SH-SY5Y (cell line): Measurements from ENCODE around the gene PRMT7.
A peak's percentile ranks its signal among the peaks of the same experiment; 100 is the strongest.

Experiments
- GATA2 ChIP-seq: IDR thresholded peaks from 2 replicates; pipeline ENCODE4 v1.6.1; 2011; ENCODE audit warnings: mild to moderate bottlenecking, low read depth, low read length
- GATA3 ChIP-seq: IDR thresholded peaks from 2 replicates; pipeline ENCODE4 v1.6.1; 2011; ENCODE audit warnings: low read depth, mild to moderate bottlenecking, low read length, moderate library complexity

Gene PRMT7

DNA sequence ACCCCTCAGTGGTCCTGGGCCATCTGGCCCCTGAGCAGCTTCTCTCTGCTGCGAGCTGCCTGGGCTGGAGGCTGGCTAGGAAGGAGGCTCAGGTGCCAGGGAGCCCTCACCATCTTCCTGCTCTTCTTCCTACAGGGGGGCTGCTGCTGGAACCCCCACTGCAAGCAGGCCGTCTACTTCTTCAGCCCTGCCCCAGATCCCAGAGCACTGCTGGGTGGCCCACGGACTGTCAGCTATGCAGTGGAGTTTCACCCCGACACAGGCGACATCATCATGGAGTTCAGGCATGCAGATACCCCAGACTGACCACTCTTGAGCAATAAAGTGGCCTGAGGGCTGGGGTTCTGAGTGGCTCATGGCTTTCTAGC is 46.1 kb downstream of the PRMT7 start:
- TF ChIP-seq GATA2 (no peak), GATA3 (no peak)

DNA sequence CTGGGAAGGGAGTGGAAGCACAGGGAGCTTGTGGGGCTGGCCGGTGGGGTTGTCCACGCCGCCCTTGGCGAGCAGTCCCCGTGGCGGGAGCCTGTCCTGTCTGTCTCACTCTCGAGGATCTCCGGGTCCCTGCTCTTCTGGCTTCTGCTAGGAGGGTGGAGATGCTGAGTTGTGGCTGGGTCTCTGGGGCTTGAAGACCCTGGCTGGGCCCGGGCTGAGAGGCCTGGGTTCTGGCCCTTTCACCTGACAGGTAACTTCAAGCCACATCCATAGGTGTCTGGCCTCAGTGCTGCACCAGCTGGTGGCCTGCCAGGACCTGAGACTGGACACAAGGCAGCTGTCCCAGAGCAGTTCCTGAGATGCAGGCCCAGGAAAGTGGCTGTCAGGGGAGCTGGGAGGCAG is 46.7 kb downstream of the PRMT7 start:
- TF ChIP-seq GATA3 (no peak), GATA2 (no peak)

DNA sequence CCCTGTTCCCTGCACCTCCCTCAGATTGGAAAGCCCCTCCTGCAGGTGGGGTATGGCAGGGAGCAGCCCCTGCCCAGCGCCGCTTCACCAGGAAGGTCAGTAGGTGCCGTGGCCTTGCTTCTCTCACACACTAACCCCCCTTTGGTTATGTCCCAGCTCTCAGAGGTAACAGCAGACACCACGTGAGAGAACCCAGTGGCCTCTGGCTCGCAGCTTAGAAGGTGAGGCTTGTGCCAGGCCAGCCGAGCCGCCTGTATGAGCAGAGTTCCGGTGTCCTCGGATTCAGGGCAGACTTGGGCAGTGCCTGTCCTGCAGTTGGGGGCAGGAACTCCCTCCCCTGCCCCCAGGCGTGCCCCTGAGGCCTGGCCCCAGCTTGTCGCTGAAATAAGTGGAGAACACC is 47.1 kb downstream of the PRMT7 start:
- no peak for TF ChIP-seq GATA2
- TF ChIP-seq GATA3 = no peak

DNA sequence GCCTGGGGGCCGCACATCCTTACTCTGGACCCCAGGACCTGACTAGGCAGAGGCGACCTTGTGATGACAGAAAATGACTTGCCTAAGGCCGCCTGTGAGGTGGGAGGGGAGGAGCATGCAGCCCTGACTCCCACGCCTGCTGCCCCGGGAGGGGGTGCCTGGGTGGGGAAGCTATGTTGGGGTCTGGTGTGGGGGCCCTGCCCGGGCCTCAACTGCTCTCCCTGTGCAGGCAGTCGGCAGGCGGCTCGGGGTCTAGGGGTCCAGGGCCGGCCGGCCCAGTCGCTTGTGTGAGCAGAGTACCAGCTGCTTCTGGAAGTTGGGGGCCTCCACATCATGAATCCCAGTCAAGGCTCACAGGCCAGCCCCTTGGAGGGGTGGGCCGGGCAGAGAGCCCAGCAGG is 48.1 kb downstream of the PRMT7 start:
- TF ChIP-seq GATA2 = no peak

DNA sequence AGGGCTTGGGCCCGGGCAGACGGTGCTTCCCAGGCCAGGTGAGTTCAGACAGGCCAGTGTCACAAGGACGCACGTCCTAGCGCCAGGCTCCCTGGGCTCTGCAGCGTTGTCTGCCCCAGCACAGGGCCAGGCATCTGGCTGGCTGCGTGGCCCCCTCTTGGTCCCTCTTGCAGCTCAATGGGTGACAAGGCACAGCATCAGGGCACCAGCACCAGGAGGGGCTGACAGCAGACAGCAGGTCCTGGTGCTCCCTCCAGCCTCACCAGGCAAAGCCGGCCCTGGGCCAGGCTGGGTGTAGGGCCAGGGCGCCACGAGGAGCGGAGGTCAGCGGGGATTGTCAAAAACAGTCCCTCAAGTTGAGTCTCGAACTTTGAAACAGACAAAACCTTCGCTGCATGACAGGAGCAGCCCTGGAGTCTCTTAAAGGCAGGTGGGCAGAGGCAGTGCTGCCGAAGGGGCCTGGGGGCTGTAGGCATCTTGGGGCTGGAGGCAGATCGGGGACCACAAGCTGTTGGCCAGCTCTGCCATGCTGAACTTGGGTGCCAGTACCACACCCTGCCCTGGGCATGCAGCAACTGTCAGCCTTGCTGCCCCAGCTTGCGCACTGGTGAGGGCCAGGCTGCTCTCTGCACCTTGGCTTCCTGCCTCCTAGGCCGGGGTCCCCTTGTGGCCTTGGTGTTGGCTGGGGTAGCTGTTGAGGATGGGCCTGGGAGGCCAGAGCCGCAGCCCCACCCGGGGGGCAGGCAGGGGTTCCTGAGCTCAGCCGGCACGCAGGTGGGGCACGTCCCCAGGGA is 48.8 kb downstream of the PRMT7 start:
- TF ChIP-seq GATA2 = no peak

DNA sequence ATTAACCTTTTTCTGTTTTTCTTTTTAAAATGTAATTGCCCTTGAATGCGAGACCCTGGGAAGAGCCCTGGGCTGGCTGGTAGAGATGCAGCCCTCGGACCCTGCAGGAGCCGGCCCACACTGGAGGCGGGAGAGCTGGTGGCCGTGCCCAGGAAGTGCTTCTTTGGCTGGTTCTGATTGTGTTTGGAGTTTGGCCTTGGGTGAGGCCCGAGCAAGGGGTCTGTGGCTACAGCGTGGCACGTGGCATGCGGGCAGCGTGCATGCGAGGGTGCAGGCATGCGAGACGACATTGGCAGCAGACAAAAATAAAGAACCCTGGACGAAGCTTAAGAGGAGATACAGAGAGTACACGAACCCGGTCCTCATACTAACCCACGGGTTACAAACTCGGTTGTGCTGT is 49.7 kb downstream of the PRMT7 start:
- no peak for TF ChIP-seq GATA3
- no peak for TF ChIP-seq GATA2

DNA sequence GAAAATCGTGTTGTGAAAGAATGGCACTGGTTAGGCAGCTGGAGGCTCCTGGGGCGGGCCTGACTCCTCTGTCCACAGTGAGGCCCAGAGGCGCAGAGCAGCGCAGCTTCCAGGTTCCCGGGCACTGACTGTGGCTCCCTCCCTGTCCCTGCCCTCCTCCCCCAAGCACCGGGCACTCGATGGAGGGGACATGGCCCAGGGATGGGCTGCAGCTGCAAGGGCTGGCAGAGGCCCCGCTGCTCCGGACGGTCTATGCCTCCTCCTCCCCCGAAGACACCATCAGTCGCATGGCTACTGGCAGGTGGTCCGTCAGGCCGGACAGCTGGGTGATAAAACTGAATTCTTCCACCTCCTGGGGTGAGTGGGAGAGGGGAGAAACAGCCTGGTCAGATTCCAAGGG is 50.1 kb downstream of the PRMT7 start:
- no peak for TF ChIP-seq GATA3
- no peak for TF ChIP-seq GATA2

DNA sequence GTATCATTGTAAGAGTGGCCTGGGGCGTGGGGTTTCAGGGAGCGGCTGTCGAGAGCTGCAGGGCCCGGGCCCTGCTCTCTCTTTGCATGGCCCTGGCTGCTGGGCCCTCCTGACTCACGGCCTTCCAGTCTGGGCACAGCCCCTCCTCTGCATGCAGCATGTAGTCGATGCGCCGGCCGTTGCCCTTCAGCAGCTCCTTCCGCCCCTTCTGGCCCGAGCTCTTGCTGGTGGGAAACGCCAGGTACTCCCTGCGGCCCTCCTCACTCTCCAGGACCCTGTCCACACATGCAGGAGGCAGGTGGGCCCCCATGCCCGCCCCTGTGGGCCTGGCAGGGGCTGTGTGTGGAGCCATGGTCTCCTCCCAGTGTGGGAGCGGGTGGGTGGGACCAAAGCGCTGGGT is 50.7 kb downstream of the PRMT7 start:
- no peak for TF ChIP-seq GATA3
- TF ChIP-seq GATA2 = no peak

DNA sequence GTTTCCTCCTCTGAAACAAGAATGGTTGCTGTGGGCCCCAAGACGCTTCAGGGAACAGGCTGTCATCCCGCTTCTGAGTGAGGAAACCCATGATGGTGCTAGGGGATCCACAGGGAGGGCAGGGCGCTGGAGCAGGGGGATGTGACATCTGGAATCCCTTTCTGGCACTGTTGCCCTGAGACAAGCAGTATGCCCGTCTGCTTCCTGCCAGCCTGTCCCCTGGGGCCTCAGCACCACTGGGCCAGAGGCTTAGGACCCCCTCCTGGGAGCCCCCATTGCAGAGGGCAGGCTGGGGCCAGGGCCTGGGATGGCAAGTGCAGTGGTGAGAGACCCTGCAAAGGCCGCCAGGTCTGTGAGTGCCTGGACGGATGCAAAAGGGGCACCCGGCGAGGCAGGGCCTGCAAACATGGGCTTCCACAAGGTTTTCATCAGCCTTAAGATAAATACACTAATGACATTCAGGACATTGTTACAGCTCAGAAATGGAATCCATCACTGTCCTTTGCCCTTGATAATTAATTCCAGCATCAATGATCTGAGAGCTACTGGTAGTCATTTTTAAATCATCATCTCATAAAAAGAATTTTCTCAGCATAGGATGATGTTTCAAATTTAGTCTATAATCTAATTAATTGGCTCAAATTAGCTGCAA is 51.6 kb downstream of the PRMT7 start:
- peak; percentile 55; the same call in 1 of the 2 replicates for TF ChIP-seq GATA2
- no peak for TF ChIP-seq GATA3

DNA sequence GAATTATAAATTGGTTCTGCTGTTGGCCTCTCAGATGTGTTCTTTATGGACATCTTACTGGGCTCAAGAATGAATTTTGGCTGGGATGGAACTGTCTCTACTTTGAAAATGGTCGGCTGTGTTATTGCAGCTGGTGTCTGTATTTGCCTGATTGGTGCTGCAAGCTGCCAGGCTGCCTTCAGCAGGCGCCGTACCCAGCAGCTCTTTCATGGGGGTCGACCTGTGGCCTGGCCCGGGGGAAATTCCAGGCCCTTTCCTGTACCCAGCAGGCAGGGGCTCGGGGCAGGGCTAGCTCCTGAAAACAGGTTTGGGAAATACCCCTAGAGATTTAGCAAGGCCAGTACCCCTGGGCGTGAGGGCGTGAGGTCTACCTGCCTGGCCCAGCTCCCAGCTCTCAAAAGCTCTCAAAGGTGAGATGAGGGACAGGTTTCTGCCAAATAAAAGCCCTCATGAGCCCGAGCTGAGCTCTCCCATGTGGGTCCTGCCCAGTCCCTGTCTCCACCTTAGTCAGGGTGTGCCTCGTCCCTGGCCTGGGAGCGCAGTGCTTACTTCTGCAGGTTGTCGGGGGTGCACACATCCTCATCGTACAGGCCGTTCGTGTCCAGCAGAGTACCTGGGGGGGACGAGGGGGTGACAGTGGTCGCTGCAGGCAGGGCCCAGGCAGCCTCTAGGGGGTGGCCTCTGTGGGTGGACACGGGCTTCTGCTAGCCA is 52.3 kb downstream of the PRMT7 start:
- TF ChIP-seq GATA2 (no peak), GATA3 (no peak)

DNA sequence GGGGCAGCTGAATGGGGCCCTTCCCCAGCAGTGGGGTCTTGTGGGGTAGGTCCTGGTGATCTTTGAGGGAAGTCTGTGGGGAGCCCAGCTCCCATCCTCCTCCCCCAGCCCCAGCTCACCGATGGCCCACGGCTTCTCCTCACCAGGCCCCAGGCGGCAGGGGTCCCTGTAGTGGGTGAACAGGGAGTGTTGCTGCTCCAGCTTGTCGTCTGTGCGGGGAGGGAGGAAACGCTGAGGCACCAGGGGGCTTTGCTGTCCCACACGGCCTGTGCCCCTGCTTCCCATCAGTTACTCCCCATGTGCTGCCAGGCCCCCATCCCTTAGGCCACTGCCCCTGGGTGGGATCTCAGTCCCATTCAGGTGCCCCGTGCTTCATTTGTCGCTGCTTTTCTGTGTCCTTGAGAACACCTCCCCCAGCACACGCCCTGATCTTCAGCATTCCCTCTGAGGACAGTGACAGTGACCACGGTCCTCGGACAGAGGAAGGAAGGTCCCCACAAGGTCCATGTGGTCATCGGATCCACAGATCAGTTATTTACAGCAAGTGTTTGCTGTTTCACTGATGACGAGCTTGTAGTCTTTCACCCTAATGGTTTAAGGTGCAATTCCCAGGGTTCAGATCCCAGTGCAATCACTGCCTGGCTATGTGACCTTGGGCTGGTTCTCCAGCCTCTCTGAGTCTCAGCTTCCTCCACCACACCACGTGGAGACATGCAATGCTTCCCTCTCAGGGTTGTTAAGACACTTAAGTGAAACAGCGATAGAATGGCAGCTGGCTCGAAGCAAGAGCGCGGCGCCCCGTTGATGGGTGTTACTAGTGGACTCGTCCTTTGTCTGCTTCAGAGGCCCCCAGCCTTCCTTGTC is 53.1 kb downstream of the PRMT7 start:
- no peak for TF ChIP-seq GATA3
- TF ChIP-seq GATA2 = no peak

DNA sequence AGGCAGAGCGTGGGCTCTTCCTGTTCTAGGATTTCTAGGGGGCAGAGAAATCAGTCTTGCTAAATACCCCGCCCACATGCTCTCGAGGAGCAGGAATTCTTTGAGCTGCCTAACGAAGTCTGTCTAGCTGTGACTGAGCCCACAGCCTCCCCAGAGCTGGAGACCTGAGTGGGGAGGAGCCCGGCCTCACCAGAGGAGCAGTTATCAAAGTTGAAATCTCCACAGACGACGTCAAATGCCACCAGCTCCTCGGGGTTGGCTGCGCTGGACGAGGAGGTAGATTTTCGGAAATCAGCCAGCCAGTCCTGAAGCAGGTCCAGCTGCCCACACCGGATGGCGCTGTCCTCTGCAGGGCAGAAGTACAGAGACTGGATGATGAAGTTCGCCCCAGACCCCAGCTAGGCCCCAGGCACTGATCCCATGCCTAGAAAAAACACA is 53.8 kb downstream of the PRMT7 start:
- TF ChIP-seq GATA3 (no peak), GATA2 (peak; percentile 55)

DNA sequence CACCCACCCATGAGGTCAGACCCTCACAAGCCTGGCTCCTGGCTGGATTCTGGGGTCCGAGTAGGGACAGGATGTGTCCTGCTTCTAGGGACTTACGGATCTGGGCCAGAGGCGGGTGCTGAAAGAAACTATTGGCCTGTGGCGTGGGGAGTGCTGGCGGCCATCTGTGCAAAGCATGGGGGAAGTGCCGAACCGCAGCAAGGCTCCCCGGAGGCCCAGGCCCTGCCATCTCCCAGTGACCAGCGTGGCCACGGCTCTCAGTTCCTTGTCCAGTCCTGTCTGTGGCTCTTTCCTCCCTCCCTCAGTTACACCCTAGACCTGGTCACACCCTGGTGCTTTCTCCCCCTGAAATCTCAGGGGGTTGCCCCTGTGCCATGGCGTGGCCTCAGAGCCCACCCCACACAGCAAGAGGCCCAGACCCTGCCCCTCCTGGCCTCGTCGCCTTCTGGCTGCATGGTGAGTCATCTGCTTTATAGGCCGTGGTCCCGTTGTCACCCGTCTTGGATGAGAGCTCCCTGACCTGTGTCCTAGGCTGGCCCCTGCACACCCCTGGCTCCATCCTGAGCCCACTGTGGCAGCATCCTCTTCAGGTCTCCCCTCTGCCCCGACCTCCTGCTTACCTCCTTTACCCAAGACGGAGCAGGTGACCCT is 54.5 kb downstream of the PRMT7 start:
- TF ChIP-seq GATA2 (no peak), GATA3 (no peak)

DNA sequence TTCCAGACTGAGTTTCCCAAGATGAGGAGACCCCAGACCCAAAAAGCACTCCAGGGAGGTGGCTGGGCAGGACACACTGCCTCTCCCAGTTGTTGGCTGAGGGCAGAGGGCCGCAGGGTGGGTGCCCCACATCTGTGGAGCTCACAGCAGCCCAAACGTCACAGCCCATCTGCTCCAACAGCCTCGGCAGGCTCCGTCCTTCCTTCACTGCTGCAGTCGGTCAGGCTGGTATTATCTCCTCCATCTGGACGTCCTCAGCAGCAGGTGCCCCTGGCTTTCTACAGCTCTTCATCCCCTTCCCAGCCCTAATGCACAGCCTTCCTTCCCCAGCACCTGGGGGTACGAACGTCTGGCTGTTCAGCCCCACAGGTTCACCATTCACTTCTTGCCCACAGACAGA is 55.2 kb downstream of the PRMT7 start:
- TF ChIP-seq GATA2 (peak; percentile 81), GATA3 (no peak)

DNA sequence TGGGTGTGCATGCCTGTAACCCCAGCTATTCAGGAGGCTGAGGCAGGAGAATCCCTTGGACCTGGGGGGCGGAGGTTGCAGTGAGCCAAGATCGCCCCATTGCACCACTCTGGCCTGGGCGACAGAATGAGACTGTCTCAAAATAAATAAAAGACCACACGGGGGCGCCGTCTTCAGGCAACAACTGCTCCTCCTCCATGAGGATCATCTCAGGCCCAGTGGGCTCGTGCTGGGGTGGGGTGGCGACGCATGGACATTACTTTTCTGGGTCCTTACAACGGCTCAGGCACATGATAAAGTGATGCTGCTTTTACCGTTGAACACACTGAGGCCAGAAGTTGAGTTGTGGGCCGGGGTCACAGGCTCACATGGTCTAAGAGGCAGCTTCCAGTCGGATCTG is 56.2 kb downstream of the PRMT7 start:
- TF ChIP-seq GATA2 = no peak
- no peak for TF ChIP-seq GATA3
